HG03280 (cell line): Measurements from ENCODE around the gene PLEKHF1.

ENCODE experiments used
- ATAC-seq: cut with Tn5 transposase; IDR thresholded peaks from one replicate; pipeline ENCODE4 v1.9.1; 2021; ENCODE audit warnings: mild to moderate bottlenecking, moderate library complexity; ENCODE audit not compliant: unreplicated experiment

PLEKHF1 gene

DNA sequence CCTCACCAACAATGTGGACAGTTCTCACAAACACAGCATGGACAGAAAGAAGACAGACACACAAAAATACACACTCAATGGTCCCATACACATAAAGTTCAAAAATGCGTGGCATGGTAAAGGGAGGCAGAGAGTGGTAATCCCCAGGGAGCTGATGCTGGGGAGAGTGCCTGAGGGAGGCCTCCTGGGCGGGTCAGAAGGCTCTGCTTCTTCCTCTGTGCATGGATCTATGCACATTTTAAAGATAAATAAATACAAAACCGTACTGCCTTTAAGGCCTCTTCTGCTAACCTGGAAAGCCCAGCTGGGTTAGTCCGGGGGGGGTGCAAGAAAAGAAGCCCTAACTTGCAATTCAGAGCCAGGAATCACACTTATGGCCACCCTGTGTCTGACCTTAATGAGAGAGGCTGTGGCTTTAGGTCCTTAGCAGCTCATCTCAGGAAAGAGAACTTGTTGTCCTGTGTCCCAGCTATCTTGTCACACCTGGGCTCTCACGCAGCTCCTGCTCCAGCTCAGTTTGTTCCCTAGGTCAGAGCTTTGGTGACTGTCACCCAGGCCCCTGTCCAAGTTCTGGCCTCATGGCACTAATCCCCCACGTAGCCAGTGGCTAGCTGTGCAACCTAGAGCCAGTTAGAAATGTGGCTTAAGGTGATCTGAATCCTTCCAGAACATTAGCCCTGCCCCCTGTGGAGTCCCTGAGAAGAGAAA, 30.7 kb upstream of the PLEKHF1 start:
- no peak for ATAC-seq

GRCh38 chr19:29635963-29636362, 29.3 kb upstream of the PLEKHF1 start:
- ATAC-seq, result no peak

GRCh38 chr19:29636553-29637360, 28.5 kb upstream of the PLEKHF1 start:
- no peak for ATAC-seq

- no peak for ATAC-seq
Observed at GRCh38 chr19:29639086-29639485, 26.2 kb upstream of the PLEKHF1 start.

GRCh38 chr19:29640231-29640630, 25.0 kb upstream of the PLEKHF1 start:
- no peak for ATAC-seq

GRCh38 chr19:29641597-29641996, 23.7 kb upstream of the PLEKHF1 start:
- no peak for ATAC-seq

- no peak for ATAC-seq
Observed at GRCh38 chr19:29643361-29643935, 21.8 kb upstream of the PLEKHF1 start.

DNA sequence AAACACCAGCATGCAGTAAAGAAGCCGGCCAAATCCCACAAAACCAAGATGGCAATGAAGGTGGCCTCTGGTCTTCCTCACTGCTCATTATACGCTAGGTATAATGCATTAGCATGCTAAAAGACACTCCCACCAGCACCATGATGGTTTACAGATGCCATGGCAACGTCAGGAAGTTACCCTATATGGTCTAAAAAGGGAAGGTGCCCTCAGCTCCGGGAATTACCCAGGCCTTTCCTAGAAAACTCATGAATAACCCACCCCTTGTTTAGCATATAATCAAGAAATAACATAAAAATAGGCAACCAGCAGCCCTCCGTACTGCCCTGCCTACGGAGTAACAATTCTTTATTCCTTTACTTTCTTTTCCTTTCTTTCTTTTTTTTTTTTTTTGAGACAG, 21.1 kb upstream of the PLEKHF1 start:
- no peak for ATAC-seq

- no peak for ATAC-seq
Observed at GRCh38 chr19:29645491-29645867, 19.8 kb upstream of the PLEKHF1 start.

DNA sequence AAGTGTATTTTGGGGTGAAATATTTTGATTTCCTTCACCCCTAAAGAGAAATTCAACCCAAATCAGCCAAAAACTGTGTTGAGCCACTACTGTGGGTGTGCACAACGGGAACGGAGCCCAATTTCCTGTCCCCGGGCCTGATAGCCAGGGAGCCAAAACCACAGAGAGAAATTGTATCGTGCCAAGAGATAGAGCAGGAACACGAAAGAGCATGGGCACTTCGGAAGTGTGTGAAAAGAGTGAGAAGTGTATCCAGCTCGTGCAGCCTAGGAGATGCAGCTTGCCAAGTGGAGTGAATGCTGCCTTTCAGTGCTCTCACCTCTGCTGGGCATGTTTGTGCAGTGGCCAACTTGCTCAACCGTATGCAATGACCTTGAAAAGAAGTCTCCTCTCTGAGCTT, 19.4 kb upstream of the PLEKHF1 start:
- ATAC-seq, result no peak

DNA sequence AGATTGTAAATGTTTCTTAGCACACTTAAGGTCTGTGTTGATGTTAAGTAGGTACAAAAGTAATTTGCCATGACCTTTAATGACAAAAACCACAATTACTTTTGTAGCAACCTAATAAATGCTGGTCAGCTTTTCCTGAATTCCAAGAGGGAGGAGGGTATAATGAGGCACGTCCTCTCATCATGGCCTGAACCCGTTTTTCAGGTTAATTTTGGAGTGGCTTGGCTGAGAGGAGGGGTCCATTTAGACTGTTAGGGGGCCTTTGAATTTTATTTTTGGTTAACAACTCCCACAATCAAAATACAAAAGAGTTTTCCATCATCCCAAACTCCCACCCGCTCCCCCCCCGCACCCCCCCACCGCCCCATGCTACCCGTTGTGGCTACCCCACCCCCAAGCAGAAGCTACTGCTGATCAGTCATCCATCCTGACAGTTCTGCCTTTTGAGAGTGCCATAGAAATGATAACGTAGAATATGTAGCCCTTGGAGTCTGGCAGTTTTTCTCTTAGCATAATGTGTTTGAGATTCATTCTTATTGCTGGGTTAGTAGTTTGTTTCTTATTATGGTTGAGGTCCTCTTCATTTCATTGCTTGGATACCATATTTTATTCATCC, 14.4 kb upstream of the PLEKHF1 start:
- ATAC-seq, result no peak

DNA sequence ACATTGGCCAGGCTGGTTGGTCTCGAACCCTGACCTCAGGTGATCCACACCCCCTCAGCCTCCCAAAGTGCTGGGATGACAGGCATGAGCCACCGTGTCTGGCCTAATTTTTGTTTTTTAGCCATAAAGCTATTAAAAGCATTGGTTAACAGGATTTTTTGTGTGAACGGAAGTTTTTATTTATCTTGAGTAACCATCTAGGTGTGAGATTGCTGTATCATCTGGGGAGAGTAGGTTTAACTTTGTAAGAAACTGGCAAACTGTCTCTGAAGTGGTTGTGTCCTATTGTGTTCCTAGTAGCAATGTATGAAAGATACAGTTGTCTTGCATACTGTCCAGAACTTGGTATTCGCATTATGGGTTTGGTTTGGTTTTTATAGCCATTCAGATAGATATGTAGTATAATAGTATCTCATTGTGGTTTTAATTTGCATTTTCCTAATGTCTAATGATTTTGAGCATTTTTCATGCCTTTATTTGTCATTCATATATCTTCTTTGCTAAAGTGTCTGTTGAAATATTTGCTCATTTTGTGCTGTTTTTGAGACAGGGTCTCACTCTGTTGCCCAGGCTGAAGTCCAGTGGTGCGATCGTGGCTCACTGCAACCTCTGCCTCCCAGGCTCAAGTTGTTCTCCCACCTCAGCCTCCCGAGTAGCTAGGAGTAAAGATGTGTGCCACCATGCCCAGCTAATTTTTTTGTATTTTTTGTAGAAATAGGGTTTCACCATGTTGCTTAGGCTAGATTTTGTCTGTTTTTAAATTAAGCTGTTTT, 13.5 kb upstream of the PLEKHF1 start:
- no peak for ATAC-seq

DNA sequence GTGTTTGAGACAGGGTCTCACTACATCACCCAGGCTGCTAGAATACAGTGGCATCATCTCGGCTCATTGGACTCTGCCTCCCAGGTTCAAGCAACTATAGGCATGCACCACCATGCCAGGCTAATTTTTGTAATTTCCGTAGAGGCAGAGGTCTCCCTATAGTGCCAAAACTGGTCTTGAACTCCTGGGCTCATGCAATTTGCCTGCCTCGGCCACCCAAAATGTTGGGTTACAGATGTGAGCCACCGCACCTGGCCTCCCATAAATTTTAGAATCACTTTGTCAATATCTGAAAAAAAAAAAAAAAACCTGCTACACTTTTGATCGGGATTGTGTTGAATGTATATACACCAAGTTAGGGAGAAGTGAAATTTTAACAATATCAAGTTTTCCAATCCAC, 11.9 kb upstream of the PLEKHF1 start:
- no peak for ATAC-seq

GRCh38 chr19:29655648-29656335, 9.5 kb upstream of the PLEKHF1 start:
- ATAC-seq, result no peak

DNA sequence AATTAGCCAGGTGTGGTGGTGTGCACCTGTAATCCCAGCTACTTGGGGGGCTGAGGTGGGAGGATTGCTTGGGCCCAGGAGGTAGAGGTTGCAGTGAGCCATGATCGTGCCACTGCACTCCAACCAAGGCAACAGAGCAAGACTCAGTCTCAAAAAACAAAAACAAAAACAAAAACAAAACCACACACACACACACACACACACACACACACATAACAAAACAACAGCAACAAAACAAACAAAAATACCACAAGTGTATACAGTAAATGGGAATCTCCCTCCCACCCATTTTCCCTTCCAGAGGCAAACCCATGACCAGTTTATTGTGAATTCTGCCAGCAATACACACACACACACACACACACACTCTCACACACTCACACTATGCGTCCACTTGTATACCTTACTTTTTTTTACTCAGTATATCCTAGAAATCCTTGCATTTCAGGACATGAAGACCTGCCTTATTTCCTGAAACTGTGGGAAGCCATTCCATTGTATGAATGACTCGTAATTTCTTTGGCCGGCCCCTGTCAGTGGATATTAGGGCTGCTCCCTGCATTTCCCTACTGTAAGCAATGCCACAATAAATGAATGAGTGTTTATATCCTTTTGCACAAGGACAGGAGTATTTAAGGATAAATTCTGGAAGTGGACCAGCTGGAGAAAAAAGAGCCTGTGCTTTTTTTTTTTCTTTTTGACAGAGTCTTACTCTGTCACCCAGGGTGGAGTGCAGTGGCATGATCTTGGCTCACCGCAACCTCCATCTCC, 6.9 kb upstream of the PLEKHF1 start:
- no peak for ATAC-seq

- no peak for ATAC-seq
Observed at GRCh38 chr19:29660835-29661234, 4.4 kb upstream of the PLEKHF1 start.

GRCh38 chr19:29662278-29662603, 3.0 kb upstream of the PLEKHF1 start:
- no peak for ATAC-seq

- ATAC-seq, result no peak
Observed at GRCh38 chr19:29662604-29663404, 2.5 kb upstream of the PLEKHF1 start.
